GM12892 (cell line): Measurements from ENCODE around the gene GH2.
"Not testable (repeated sequence)": the region's sequence is repeated elsewhere in the genome, so short reads cannot be mapped to it uniquely, and the experiment has no call there.

ENCODE experiments used
- POLR2A ChIP-seq: IDR thresholded peaks from 2 replicates; pipeline ENCODE4 v1.6.1; 2011; ENCODE audit warnings: low read depth, low read length, control low read depth
- POLR2AphosphoS5 ChIP-seq: IDR thresholded peaks from 2 replicates; pipeline ENCODE4 v1.6.1; 2011; ENCODE audit warnings: low read depth, low read length, control low read depth
- TAF1 ChIP-seq: IDR thresholded peaks from 2 replicates; pipeline ENCODE4 v1.6.1; 2011; ENCODE audit warnings: low read depth, mild to moderate bottlenecking, control low read depth, low read length, borderline replicate concordance

DNA sequence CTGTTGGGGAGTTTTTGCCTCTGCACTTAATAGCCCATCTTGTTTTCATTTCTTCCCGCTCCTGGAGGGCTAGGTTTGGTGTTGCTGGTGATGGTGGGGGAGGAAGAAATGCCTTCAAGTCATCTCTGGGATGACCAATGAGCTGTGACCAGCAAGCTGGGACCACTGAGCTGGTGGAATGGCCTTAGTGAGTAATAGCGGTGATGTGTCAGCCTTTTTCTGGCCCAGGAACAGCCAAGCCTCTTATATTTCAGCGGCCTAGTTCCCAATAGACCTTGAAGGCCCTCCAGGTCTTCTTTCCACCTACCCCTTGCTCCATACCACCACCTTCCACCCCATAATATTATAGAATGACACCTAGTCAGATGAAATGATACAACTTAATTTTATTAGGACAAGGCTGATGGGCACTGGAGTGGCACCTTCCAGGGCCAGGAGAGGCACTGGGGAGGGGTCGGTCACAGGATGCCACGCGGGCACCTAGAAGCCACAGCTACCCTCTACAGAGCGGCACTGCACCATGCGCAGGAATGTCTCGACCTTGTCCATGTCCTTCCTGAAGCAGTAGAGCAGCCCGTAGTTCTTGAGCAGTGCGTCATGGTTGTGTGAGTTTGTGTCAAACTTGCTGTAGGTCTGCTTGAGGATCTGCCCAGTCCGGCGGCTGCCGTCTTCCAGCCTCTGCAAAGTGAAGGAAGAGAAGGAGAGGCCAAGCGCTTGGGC is 9.9 kb downstream of the GH2 start:
- TF ChIP-seq POLR2AphosphoS5, POLR2A, TAF1: not testable (repeated sequence)
